HCT116 (cell line): Measurements from ENCODE around the gene SEMA6B. TPM values are rescaled to one million over a fixed set of nuclear protein-coding genes. Genes with fewer than 3 reads are reported as not detected.

Experiments used
- ATAC-seq: fragments of 200-7000 bp; cut with Tn5 transposase; 2 replicates; pipeline ENCODE4 v1.9.1; 2020; ENCODE audit warnings: mild to moderate bottlenecking, moderate library complexity
- BruUV-seq: library from RNA; stranded (reverse); fragments of 400-500 nt; replicated peaks from 2 replicates; lab custom pipeline; 2021; lab: Mats Ljungman, UMichigan
- CTCF ChIA-PET: fragments of 300-600 bp; sonication (Branson Sonifier 250); formaldehyde crosslinking; loops from one replicate; lab custom pipeline; 2021; ENCODE audit warnings: antibody characterized with exemption; lab: Charles Lee
- POLR2A ChIA-PET: fragments of 300-600, 350-600 bp; sonication (Branson Sonifier 250); formaldehyde crosslinking; loops from one replicate; lab custom pipeline; 2021; ENCODE audit warnings: antibody characterized with exemption; lab: Charles Lee
- RAD21 ChIA-PET, 2 experiments: fragments of 300-600 bp; sonication (Branson Sonifier 250); formaldehyde crosslinking; loops; one replicate each; lab custom pipeline; 2023; ENCODE audit warnings: low total read pairs in 2 of 2; ENCODE audit not compliant: uncharacterized antibody in 2 of 2, unreplicated experiment in 2 of 2, low non-redundant PET in 1 of 2; lab: Charles Lee
- DNase-seq: peaks from one replicate; pipeline ENCODE4 v3.0.0-alpha.2; 2010; ENCODE audit warnings: low read depth, low spot score
- H2AFZ ChIP-seq: fragments of 200-600 bp; shearing (Covaris generic), sonication (generic); 2 replicates; pipeline ENCODE4 v1.6.1; 2017; ENCODE audit warnings: low read depth, mixed run types, mixed read lengths, antibody characterized with exemption, low read length; ENCODE audit not compliant: poor library complexity, severe bottlenecking
- H3K27ac ChIP-seq: 2 replicates; pipeline ENCODE4 v1.5.1; 2012; ENCODE audit warnings: low read depth, low read length
- H3K27me3 ChIP-seq: fragments of 200-600 bp; sonication (generic); 2 replicates; pipeline ENCODE4 v1.6.1; 2016; ENCODE audit warnings: mixed run types, low read length, mixed read lengths; ENCODE audit not compliant: insufficient read depth
- H3K36me3 ChIP-seq, 2 experiments: fragments of 200-500 bp in 1 of 2; fragments of 200-600 bp in 1 of 2; sonication (Bioruptor generic) in 1 of 2; sonication (generic) in 1 of 2; 2 replicates each; pipeline versions ENCODE4 v1.5.1 to v1.6.1; 2014 to 2016; ENCODE audit warnings: low read length in 2 of 2, inconsistent platforms in 1 of 2, mixed read lengths in 1 of 2, mixed run types in 1 of 2; ENCODE audit not compliant: insufficient read depth in 2 of 2, control insufficient read depth in 1 of 2
- H3K4me1 ChIP-seq, 2 experiments: fragments of 200-600 bp in 1 of 2; sonication (generic) in 1 of 2; 2 replicates each; pipeline versions ENCODE4 v1.5.1 to v1.6.1; 2012 to 2017; ENCODE audit warnings: low read length in 2 of 2, inconsistent platforms in 1 of 2, mild to moderate bottlenecking in 1 of 2, mixed read lengths in 1 of 2, mixed run types in 1 of 2, moderate library complexity in 1 of 2; ENCODE audit not compliant: insufficient read depth in 2 of 2, control insufficient read depth in 1 of 2
- H3K4me2 ChIP-seq: fragments of 200-600 bp; sonication (generic); 2 replicates; pipeline ENCODE4 v1.6.1; 2017; ENCODE audit warnings: mixed run types, low read length, mixed read lengths
- H3K4me3 ChIP-seq, 2 experiments: fragments of 200-600 bp in 1 of 2; sonication (generic) in 1 of 2; replicated peaks in 1 of 2; 2 replicates each; pipeline ENCODE4 v1.5.1; 2011 to 2016; ENCODE audit warnings: low read length in 2 of 2, control low read depth in 1 of 2, low read depth in 1 of 2, mild to moderate bottlenecking in 1 of 2, mixed read lengths in 1 of 2, mixed run types in 1 of 2
- H3K79me2 ChIP-seq: fragments of 200-600 bp; sonication (generic); 2 replicates; pipeline ENCODE4 v1.6.1; 2017; ENCODE audit warnings: mild to moderate bottlenecking, mixed run types, low read length, moderate library complexity, mixed read lengths; ENCODE audit not compliant: insufficient read depth
- H3K9ac ChIP-seq: fragments of 200-600 bp; sonication (generic); 2 replicates; pipeline ENCODE4 v1.6.1; 2016; ENCODE audit warnings: low read length, mixed read lengths
- H3K9me2 ChIP-seq: fragments of 200-600 bp; sonication (generic), shearing (Covaris generic); 2 replicates; pipeline ENCODE4 v1.6.1; 2017; ENCODE audit warnings: mixed run types, mild to moderate bottlenecking, moderate library complexity; ENCODE audit not compliant: insufficient read depth
- H3K9me3 ChIP-seq, 2 experiments: fragments of 200-500 bp in 1 of 2; fragments of 200-600 bp in 1 of 2; sonication (Bioruptor generic) in 1 of 2; sonication (generic) in 1 of 2; 2 replicates each; pipeline ENCODE4 v1.6.1; 2014 to 2017; ENCODE audit warnings: low read length in 2 of 2, mixed read lengths in 2 of 2, inconsistent platforms in 1 of 2, low read depth in 1 of 2, mild to moderate bottlenecking in 1 of 2, mixed run types in 1 of 2, moderate library complexity in 1 of 2; ENCODE audit not compliant: control insufficient read depth in 1 of 2, insufficient read depth in 1 of 2
- H4K20me1 ChIP-seq: fragments of 200-600 bp; sonication (generic), shearing (Covaris generic); 2 replicates; pipeline ENCODE4 v1.6.1; 2017; ENCODE audit warnings: mixed run types, mild to moderate bottlenecking, moderate library complexity; ENCODE audit not compliant: insufficient read depth
- CBX3 ChIP-seq: IDR thresholded peaks from 2 replicates; pipeline ENCODE4 v1.6.1; 2012; ENCODE audit warnings: low read depth
- EGR1 ChIP-seq: IDR thresholded peaks from 2 replicates; pipeline ENCODE4 v1.6.1; 2012; ENCODE audit warnings: low read depth
- EZH2phosphoT487 ChIP-seq: fragments of 200-600 bp; IDR thresholded peaks from 2 replicates; pipeline ENCODE4 v1.6.1; 2018; ENCODE audit warnings: antibody characterized with exemption, borderline replicate concordance
- FOSL1 ChIP-seq: IDR thresholded peaks from 2 replicates; pipeline ENCODE4 v1.6.1; 2012; ENCODE audit warnings: low read depth
- JUND ChIP-seq: IDR thresholded peaks from 2 replicates; pipeline ENCODE4 v1.6.1; 2012
- REST ChIP-seq: IDR thresholded peaks from 2 replicates; pipeline ENCODE4 v1.6.1; 2012; ENCODE audit warnings: low read depth
- SRF ChIP-seq: IDR thresholded peaks from 2 replicates; pipeline ENCODE4 v1.6.1; 2012; ENCODE audit warnings: low read depth
- YY1 ChIP-seq: IDR thresholded peaks from 2 replicates; pipeline ENCODE4 v1.6.1; 2011; ENCODE audit warnings: low read length, low read depth, moderate library complexity, mild to moderate bottlenecking; ENCODE audit not compliant: insufficient replicate concordance; ENCODE audit errors: extremely low read depth
- ZBTB33 ChIP-seq: IDR thresholded peaks from 2 replicates; pipeline ENCODE4 v1.6.1; 2011; ENCODE audit warnings: mild to moderate bottlenecking, low read length, moderate library complexity; ENCODE audit not compliant: insufficient replicate concordance; ENCODE audit errors: extremely low read depth
- intact Hi-C: fragments of 100-400 bp; cut with micrococcal nuclease; formaldehyde crosslinking; loops from 2 replicates; pipeline ENCODE4 v1.10.0; 2022
- total RNA-seq: library from RNA; stranded (reverse); gene quantifications from one replicate; pipeline ENCODE4 v1.2.1, GENCODE V29; 2021; ENCODE audit not compliant: unreplicated experiment

Gene SEMA6B
- total RNA-seq, 1 experiment from 2014 or later: 58.4 TPM

- no peak overlapping the region for H3K4me2 ChIP-seq
- BruUV-seq: no TSS peak
- no peak for DNase-seq
- no peaks in the 10 kb centered on the region for H4K20me1 ChIP-seq
- H2AFZ ChIP-seq: no peak overlapping the region
- no peak for ATAC-seq
- H3K27ac ChIP-seq: no peak overlapping the region
- peaks cover 0 to 12% of the 10 kb centered on the region in 2 experiments; a peak in 2 of 4 replicates for H3K36me3 ChIP-seq
- CTCF ChIA-PET: no interaction called here
- TF ChIP-seq REST (no peak), JUND (no peak), ZBTB33 (no peak), SRF (no peak), CBX3 (no peak), EGR1 (no peak), EZH2phosphoT487 (no peak), FOSL1 (no peak), YY1 (no peak)
- RAD21 ChIA-PET: no interaction called here
- no peak overlapping the region for H3K9ac ChIP-seq
- peaks cover 0 to 1% of the 10 kb centered on the region in 2 experiments; a peak in 2 of 4 replicates for H3K4me1 ChIP-seq
- POLR2A ChIA-PET: no interaction called here
- no peaks in the 10 kb centered on the region for H3K79me2 ChIP-seq
- H3K27me3 ChIP-seq: no peaks in the 10 kb centered on the region
- intact Hi-C loops: no loop called here
- no peaks in the 10 kb centered on the region for H3K9me3 ChIP-seq
- no peaks in the 10 kb centered on the region for H3K9me2 ChIP-seq
- no peak overlapping the region for H3K4me3 ChIP-seq
Measured at GRCh38 chr19:4500841-4501591, 58.5 kb downstream of the SEMA6B start.
